HG02870 (cell line): Measurements from ENCODE around the gene WNT3.
"Not testable (repeated sequence)": the region's sequence is repeated elsewhere in the genome, so short reads cannot be mapped to it uniquely, and the experiment has no call there.

ENCODE experiments used
- ATAC-seq: cut with Tn5 transposase; IDR thresholded peaks from one replicate; pipeline ENCODE4 v1.9.1; 2021; ENCODE audit warnings: mild to moderate bottlenecking, moderate library complexity; ENCODE audit not compliant: unreplicated experiment

WNT3 gene

DNA sequence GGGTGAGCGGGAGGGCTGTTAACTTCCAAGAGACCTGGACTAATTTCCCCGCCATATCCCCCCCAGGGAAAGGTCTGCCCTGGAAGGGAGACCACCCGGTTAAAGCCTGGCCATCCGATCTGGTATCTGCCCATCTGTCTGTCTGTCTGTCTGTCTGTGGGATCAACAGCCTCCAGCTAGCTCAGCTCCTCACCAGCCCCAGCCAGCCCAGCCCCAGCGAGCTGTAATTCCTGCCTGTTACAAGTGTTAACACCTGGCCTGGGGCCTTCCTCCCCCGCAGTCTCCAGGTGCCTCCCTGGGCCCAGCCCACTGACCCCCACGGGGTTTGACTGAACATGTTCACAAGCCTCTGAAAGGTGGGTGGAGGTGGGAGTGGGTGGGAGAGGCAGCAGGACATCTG lies 4.0 kb downstream of the WNT3 start:
- no peak for ATAC-seq

DNA sequence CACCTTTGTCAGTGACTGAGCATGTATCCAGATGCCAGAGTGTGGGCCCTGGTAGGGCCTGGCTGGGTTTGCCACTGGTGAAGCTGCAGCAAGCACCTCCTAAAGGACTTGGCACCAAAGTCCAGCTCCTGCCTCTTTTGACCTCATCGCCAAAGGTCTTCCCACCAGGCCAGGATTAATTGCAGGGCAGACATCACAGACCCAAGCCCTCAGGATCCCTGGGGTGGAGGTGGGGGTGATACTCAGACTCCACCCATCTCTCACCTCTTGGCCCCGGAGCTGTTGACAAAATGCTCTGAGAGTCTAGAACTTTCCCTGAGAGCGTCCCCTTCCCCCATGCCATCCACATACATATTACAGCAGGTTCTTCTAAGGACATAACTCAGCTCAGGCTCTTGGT lies 4.6 kb downstream of the WNT3 start:
- no peak for ATAC-seq

DNA sequence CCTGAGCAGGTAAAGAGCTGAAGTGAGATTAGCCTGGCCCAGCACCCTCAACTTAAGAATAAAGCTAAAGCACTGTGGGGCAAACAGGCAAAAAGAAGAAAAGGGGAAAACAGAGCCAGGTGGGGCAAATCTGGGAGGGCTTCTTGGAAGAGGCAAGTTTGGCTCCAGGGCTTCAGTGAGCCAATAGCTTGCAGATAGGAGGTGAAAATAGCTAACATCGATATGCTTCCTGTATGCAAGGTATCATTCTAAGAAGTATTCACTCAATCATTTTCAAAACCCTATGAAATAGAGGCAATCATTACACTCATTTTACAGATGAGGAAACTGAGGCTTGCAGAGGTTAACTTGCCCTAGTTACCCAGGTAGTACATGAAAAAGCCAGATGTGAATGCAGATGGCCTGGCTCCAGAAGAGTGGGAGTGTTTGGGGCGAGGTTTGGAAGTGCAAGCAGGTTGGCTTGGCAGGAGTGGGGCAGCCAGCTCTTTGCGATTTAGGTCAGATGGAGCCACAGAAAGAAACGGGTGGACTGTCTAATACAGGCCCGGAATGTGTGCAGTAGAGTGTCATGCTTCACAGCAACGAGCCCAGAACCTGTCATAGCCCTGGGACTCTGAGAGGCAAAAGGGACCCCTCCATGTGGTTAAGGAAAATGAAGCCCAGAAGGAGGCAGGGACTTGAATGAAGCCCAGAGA lies 5.7 kb downstream of the WNT3 start:
- ATAC-seq: no peak

DNA sequence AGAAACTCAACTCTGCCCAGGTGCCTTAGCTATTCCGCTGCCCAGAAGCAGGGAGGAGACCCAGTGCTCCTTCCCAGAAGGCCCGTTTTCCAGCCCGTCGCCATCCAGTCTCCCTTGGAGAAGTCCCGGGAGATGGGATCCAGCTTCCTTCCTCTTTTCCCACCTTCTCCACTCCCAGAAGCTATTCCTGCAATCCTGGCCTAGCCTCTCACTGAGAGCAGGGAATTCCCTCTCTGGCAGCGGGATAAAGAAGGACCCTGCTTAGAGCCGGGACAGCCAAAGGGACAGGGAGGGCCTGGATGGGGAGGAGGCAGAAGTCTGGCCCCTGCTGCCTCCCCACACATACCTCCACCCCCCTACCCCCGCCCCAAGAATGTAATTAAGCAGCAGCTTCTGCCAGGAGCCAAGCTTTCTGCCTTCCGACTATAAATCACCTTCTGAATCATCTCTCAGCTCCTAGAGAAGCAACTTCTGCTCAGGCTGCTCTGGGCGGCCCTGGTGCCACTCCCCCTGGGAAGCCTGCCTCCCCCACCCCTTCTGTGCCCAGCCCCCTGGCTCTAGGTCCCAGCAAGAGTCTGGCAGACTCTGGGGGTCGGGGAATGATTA lies 6.4 kb downstream of the WNT3 start:
- no peak for ATAC-seq

DNA sequence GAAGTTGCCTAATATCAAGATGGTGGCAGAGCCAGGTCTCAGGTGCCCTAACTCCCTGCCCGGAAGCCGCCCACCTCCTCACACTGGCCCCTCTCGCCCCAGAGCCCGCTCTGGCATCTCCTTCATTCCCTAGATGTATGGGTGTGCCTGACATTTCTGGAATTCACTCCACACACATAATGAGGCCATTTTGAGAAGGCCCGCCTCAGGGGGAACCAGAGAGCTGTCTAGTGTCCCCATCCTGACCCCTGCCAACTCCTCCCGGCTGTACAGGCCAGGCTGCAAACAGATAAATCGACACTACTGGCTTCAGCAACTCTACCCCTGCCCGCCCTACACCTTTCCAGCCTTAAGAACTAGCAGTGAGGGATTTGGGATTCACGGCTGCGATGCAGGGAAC lies 7.7 kb downstream of the WNT3 start:
- ATAC-seq: no peak

DNA sequence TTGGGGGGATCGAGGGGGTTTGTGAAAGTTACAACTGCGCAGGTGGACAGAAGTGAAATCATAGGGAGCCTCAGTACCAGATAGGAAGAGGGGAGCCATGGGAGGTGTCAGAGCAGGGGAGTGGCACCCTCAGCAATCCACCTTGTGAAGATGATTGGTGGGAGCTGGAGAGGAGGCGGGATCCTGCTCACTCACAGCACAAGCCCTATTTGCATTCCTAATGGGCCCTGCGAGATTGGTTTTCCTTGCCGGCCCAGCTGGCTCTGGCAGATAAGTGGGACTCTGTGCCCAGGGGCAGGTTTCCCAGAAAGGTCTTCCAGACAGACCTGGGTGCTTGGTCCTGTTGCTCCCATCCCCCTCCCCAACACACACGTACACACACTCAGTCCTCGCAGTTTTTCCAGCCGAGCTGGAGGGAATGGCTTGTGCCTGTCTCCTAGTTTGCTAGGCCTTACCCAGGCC lies 9.4 kb downstream of the WNT3 start:
- ATAC-seq: no peak

DNA sequence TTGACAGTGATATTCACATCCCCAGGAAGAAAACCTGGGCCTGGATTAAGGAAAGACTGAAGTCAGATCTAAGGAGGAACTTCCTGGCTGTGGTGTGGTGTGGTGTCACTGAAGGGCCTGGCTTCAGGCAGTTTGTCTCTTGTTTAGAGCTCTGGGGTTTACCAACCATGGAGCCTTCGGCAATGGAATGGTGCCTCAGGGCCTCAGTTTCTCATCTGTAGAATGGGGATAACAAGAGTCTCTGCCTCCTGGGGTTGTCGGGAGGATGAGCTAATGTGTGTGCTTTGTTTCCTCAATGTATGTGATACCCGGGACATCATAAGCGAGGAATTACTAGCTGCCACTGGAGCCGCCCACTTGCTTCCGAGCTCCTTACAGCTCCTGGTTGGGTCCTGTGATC lies 12.7 kb downstream of the WNT3 start:
- no peak for ATAC-seq

DNA sequence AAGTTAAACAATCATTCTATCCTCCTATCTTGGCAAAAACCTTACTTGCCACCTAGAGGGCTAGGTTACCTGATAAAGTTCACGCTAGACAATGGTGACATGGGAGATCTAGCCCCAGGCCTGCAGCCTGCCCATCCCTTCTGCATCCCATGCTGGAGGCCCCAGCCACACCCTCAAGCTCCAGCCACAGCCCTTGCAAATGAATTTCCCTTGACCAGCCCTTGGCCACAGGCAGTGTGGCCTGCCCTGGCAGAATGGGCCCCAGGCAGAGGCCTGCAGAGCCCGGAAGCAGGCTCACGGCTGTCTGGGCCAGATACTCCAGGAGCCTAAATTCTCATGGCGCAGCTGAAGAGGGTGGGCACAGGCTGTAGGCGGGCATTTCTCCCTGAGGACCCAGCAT lies 14.9 kb downstream of the WNT3 start:
- no peak for ATAC-seq

DNA sequence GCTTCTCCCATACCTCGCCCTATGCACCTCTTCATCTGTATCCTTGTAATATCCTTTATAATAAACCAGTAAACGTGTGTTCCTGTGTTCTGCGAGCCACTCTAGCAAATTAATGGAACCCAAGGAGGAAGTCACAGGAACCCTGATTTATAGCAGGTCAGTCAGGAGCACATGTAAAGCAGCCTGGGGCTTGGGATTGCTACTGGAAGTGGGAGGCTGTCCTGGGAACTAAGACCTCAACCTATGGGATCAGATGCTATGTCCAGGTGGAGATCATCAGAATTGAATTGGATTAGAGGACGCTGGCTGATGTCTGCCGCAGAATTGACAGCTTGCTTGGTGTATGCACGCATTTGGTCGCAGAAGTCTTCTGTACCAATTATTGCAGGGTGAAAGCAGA lies 15.7 kb downstream of the WNT3 start:
- no peak for ATAC-seq

DNA sequence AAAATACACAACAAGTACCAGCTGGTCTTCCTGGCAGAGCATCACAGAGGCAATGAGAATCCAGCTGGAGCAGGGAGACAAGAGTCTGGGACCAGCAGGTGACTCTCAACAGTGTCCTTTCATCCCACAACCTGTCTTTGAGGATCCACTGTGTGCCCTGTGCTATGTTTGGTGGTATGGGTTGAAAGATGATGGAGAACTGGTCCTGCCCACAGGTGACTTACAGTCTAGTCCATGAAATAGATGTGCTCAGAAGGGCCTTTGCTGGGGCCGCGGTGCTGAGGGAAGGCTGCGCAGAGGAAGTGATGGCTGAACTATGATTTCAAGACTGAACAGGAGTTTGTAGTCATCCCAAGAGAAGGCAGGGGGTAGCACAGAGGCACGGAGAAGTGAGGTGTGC lies 17.9 kb downstream of the WNT3 start:
- ATAC-seq: no peak

DNA sequence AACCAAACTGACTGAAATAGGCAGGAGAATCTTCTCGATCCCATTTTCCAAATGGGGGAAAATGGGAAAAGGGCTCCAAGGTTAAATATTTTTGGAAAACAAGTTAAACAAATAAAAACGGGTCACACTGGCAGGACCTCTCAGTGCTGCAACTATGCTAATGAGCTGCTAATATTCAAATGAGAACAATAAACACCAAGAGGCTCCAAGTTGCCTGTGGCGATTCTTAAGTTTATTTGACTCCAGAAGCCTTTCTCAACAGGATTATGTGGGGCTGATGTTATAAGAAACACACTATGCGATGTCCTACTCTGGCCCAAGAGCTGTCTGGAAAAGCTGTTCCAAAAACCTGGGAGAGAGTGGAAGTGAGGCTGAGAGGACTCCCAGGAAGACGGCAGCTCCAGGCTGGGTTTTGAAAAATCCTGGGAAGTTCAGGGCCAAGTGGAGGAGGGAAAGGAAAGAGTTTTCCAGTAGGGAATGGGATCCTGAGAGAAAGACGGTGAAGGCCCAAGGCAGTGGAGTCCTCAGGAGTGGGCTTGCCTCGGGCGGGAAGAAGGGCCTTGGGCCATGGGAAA lies 21.4 kb downstream of the WNT3 start:
- no peak for ATAC-seq

DNA sequence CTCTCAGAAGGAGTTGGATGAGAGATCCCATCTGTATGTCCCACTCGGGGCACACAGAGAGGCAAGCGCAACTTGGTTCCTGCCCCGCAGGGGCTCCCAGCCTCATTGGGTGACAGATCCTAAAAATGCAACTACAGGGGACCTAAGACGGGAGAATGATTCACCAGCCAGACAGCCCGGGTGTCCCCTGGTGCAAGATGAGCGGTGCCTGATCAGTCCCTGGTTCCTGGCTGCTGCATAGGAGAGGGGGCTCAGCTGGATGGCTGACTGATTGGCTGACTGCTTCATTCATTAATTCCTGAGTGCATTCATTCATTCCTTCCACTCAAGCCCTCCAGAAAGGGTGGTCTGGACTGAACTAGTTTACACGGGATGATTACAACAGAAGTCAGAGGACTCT lies 22.0 kb downstream of the WNT3 start:
- ATAC-seq: no peak

DNA sequence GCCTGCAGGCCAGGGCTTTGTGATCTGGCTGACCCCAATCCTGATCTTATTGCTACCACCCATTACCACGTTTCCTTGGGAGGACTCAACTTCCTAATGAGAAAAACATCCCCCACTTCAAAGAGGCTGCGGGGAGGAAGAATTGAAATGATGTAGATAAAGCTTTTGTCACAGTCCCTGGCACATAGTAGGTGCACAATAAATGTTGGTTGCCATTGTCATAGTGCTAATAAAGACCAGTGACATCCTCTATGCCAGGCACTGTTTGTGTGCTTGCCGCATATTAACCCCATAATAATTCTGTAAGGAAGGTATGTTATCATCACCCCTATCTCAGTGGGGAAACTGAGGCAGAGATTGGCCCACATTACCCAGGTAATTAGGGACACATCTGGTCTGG lies 22.4 kb downstream of the WNT3 start:
- ATAC-seq: no peak

DNA sequence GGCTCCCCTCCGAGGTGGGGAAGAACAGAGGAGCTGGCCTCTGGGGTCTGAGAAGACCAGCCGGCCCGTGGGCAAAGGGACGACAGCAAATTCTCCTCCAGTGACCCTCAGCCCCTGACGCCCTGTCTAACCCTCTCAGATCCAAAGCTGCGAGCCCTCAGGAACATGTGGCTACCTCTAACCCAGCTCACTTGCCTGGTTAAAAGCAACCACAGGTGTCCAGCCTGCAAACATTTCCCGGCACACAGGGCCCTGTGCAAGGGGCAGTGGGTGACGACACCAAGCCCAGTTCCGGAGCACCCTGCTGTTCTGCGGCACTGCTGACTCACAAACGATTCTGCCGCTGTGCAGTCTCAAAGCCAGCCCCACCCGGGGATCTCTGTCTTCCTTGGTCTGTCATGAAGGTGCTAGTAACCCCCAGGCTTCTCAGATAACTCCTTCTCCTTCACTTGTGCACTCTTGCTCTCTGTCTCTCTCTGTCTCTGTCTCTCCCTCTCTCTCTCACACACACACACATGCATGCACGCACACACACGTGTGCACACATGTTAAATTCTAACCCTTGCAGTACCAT lies 23.0 kb downstream of the WNT3 start:
- ATAC-seq: no peak

DNA sequence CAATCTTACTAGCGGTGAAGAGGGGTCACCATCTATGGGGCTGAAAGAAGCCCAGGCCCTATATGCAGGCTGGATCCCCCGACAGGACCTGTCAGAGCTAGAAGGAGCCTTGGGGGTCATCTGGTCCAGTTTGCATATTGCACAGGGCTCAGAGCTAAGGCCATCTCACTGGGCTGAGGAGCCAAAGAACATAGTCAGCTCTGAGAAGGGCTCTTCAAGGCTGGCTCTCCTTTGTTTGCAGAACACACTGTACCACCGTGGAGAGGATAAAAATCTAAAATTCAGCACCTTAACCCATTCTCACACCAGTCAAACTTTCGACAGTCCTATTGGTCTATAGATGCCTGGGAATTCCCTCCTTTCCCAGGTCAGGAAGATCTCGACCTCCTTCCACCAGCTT lies 24.2 kb downstream of the WNT3 start:
- ATAC-seq: no peak

DNA sequence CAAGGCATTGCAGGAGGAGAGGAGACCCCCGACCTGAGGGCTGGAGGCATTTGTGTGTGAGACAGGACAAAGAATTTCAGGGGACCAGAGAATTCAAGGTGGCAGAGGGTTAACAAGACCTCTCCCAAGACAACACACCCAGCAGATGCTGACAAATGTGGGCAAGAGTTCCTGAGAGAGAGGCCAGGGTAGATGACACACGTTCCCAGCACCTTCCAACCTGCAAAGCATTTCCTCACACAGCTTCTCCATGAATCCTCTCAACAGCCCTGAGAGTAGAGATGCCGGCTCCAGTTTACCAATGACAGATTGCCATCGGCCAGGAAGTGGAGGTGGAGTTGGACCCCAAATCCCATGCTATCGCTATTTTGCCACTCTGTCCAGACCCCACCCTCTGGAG lies 25.0 kb downstream of the WNT3 start:
- ATAC-seq: no peak

DNA sequence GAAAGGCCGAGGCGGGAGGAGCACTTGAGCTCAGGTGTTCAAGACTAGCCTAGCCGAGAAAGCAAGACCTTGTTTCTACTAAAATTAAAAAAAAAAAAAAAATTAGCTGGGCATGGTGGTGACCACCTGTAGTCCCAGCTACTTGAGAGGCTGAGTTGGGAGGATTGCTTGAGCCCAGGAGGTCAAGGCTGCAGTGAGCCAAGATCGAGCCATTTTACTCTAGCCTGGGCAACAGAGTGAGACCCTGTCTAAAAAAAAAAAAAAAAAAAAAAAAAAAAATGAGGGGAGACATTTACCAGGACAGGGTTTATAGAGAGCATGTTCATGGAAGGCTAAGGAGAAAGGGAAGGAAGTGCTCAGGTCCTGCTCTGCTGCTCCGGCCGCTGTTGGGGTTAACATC lies 25.5 kb downstream of the WNT3 start:
- not testable (repeated sequence) for ATAC-seq

DNA sequence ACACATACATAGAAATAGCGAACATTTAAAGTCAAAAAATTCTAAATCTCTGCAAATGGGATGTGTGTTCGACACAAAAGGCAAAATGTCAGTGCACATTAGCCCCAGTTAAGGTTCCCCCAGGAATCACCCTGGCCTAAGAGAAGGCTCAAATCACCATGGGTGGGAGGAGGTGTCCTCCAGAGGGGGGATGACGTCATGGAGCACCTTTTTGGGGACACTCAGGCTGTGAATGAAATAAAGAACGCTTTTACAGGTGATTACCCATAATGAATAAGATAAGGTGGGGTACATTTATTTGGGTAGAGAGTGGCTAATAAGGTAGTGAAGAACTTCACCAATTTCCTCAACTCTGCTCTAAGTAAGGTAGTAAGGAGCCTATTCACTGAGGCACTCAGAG lies 26.4 kb downstream of the WNT3 start:
- no peak for ATAC-seq

DNA sequence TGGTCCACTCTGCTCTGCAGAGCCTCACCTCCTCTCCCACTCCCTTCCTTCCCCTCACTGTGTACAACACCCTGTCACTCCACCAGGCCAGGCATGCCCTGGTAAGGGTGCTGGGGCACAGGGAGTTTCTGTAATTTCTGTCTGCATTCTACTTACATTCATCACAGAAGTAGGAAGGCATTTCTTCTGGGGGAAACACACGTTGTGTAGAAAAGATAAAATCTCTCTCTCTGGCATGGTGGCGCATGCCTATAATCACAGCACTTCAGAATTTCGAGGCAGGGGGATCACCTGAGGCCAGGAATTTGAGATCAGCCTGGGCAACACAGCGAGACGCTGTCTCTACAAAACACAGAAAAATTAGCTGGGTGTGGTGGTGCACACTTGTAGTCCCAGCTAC lies 27.0 kb downstream of the WNT3 start:
- ATAC-seq: no peak

DNA sequence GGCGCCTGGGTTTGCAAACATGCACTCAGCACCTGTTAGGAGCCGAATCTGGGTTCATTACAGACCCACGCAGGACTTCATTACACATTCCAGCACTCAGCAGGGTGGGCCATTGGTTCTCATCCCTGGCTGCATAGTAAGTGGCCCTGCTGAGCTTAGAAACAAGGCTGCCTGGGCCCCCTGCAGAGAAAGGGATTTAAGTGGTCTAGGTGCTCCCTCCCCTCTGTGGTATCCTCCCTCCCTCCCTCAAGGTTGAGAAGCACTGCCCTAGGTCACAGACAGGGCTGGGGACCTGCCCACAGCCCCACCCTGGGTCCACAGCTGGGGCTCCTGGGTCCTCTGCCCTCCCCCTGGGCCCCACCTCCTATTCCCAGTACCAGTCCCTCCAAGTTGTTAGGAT lies 28.3 kb downstream of the WNT3 start:
- ATAC-seq: no peak

DNA sequence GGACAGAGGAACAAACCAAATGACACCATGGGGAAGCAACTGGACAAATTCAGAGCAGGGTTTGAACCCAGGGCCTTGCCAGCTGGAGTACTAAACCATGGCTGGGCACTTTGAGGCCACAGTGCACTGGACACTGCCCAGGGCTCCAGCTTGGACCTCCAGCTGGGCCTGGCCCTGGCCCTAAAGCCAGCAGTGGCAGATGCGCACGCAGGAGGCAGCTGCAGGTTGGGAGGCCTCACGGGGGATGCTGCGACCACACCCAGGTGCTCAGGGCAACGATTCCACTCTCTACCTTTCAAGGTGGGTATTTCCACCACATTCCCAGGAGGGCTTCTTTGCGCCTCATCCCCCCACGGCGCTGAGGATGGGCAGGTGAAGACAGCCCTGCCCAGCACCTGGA lies 28.9 kb downstream of the WNT3 start:
- ATAC-seq: no peak

DNA sequence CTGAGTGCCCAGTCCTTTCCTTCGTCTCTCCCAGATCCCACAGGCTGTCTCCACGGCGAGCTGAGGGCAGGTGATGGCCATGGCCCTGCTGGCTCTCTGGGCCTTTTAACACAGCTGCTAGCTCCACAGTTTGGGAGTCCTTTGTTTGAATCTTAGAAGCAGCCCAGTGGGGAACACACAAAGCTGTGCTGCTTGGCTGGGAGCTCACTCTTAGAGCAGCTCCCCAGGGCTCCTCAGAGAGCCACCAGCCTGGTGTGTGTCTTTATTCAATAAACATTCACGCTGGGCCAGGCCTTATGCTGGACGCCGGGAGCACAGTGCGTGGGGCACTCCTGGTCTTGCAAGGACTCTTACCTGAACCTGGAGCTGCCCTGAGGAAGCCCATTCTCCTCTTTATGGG lies 29.7 kb downstream of the WNT3 start:
- ATAC-seq: no peak
